ENCODE data around the gene MYEOV.

DNA sequence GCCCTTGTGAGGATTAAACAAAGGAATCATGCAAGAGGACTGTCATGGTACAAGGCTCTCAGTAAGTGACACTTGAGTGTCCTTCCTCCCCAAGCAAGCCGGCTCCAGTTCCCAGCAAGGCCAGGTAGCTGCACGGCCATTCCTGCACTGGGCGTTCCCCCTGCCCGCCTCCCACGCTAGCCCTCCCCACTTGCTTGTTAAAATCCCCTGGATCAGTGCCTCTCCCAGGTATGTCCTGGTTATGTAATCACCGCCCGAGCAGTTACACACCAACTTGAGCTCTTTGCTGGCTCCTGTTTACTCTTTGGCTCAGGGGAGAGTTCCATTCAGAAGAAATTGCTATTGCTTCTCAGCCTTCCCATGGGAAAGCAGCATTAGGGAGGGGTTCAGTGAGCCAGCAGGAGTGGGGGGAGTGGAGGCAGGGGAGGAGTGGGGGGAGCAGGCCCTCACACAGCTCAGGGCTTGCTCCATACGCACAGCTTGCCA lies 19.4 kb upstream of the MYEOV start:
- TF ChIP-seq, protein P1, sequence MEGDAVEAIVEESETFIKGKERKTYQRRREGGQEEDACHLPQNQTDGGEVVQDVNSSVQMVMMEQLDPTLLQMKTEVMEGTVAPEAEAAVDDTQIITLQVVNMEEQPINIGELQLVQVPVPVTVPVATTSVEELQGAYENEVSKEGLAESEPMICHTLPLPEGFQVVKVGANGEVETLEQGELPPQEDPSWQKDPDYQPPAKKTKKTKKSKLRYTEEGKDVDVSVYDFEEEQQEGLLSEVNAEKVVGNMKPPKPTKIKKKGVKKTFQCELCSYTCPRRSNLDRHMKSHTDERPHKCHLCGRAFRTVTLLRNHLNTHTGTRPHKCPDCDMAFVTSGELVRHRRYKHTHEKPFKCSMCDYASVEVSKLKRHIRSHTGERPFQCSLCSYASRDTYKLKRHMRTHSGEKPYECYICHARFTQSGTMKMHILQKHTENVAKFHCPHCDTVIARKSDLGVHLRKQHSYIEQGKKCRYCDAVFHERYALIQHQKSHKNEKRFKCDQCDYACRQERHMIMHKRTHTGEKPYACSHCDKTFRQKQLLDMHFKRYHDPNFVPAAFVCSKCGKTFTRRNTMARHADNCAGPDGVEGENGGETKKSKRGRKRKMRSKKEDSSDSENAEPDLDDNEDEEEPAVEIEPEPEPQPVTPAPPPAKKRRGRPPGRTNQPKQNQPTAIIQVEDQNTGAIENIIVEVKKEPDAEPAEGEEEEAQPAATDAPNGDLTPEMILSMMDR (IDR thresholded peaks at IDR 0.05): no peak
- TF ChIP-seq POLR2A (IDR thresholded peaks at IDR 0.05): no peak

All from lower leg skin (tissue), 3 donors.